Measurements from ENCODE around the gene SCN4A. TPM values are rescaled to one million over a fixed set of nuclear protein-coding genes. Genes with fewer than 3 reads are reported as not detected.

The SCN4A gene
- total RNA-seq, 1 donor from 2014 or later = 0.18 TPM

GRCh38 chr17:63996430-63997182 is 23.9 kb upstream of the SCN4A start:
- peak; percentile 29 for DNase-seq
- H3K9me3 ChIP-seq = no peaks in the 10 kb centered on the region
- ATAC-seq = no peak
- H3K36me3 ChIP-seq = no peaks in the 10 kb centered on the region
- no peak overlapping the region for H3K4me3 ChIP-seq
- no peak for TF ChIP-seq CTCF (IDR thresholded peaks at IDR 0.05)
- peaks cover 26% of the 10 kb centered on the region for H3K4me1 ChIP-seq
- H3K27me3 ChIP-seq (ENCODE audit: low read depth) = peaks cover 15% of the 10 kb centered on the region
- intact Hi-C loops (cut with DNase I) = no loop called here
- H3K27ac ChIP-seq = no peak overlapping the region

- H3K36me3 ChIP-seq = no peaks in the 10 kb centered on the region
- no peaks in the 10 kb centered on the region for H3K9me3 ChIP-seq
- TF ChIP-seq CTCF (IDR thresholded peaks at IDR 0.05) = no peak
- H3K4me1 ChIP-seq = peaks cover 22% of the 10 kb centered on the region
- H3K27ac ChIP-seq = no peak overlapping the region
- H3K27me3 ChIP-seq (ENCODE audit: low read depth) = peaks cover 17% of the 10 kb centered on the region
- ATAC-seq (no peak), DNase-seq (peak; percentile 28)
- no peak overlapping the region for H3K4me3 ChIP-seq
- intact Hi-C loops (cut with DNase I) = no loop called here
Measured at GRCh38 chr17:63995626-63996025, 22.9 kb upstream of the SCN4A start.

- no peak overlapping the region for H3K27ac ChIP-seq
Measured at GRCh38 chr17:63993368-63993985, 20.8 kb upstream of the SCN4A start.

GRCh38 chr17:63991611-63992010 is 18.9 kb upstream of the SCN4A start:
- DNase-seq = peak; percentile 28
- Histone ChIP-seq H3K4me1 (peaks cover 23% of the 10 kb centered on the region), H3K9me3 (no peaks in the 10 kb centered on the region), H3K27me3 (ENCODE audit: low read depth) (peaks cover 6% of the 10 kb centered on the region), H3K4me3 (no peak overlapping the region), H3K27ac (no peak overlapping the region), H3K36me3 (no peaks in the 10 kb centered on the region)
- intact Hi-C loops (cut with DNase I) = no loop called here
- no peak for ATAC-seq
- no peak for TF ChIP-seq CTCF (IDR thresholded peaks at IDR 0.05)

More at GRCh38 chr17:63993368-63993985, 20.8 kb upstream of the SCN4A start:
- ATAC-seq = no peak
- intact Hi-C loops (cut with DNase I) = no loop called here
- Histone ChIP-seq H3K4me1 (peaks cover 20% of the 10 kb centered on the region), H3K9me3 (no peaks in the 10 kb centered on the region), H3K4me3 (no peak overlapping the region), H3K36me3 (no peaks in the 10 kb centered on the region), H3K27me3 (ENCODE audit: low read depth) (peaks cover 15% of the 10 kb centered on the region)
- no peak for TF ChIP-seq CTCF (IDR thresholded peaks at IDR 0.05)
- DNase-seq = peak; percentile 23

GRCh38 chr17:63989622-63990345 is 17.1 kb upstream of the SCN4A start:
- peak in 1 of 2 donors; percentile 4 for ATAC-seq
- H3K4me3 ChIP-seq = no peak overlapping the region
- no peak for TF ChIP-seq CTCF (IDR thresholded peaks at IDR 0.05)
- intact Hi-C loops (cut with DNase I) = no loop called here
- no peaks in the 10 kb centered on the region for H3K9me3 ChIP-seq
- H3K27me3 ChIP-seq (ENCODE audit: low read depth) = peaks cover 6% of the 10 kb centered on the region
- peak; percentile 22 for DNase-seq
- H3K4me1 ChIP-seq = peaks cover 36% of the 10 kb centered on the region
- no peak overlapping the region for H3K27ac ChIP-seq
- no peaks in the 10 kb centered on the region for H3K36me3 ChIP-seq

All from lower lobe of right lung (tissue), 2 donors.